Neutrophil (primary cell): ENCODE data around the gene ERN2.

ENCODE experiments used
- H3K27ac ChIP-seq: fragments of 200-600 bp; sonication (generic); 2 replicates; pipeline ENCODE4 v1.5.1; 2016; ENCODE audit warnings: mild to moderate bottlenecking, moderate library complexity
- H3K27me3 ChIP-seq: fragments of 200-600 bp; sonication (generic); 2 replicates; pipeline ENCODE4 v1.6.0; 2016; ENCODE audit warnings: mild to moderate bottlenecking
- H3K36me3 ChIP-seq: fragments of 200-600 bp; sonication (generic); 2 replicates; pipeline ENCODE4 v1.5.1; 2017
- H3K4me1 ChIP-seq, 2 experiments: fragments of 200-600 bp in 1 of 2; sonication (generic) in 1 of 2; 1 replicate in 1 of 2; 2 replicates in 1 of 2; pipeline versions ENCODE4 v1.5.1 to v1.6.1; 2013 to 2016; ENCODE audit warnings: low read depth in 1 of 2, low read length in 1 of 2, mild to moderate bottlenecking in 1 of 2, moderate library complexity in 1 of 2; ENCODE audit not compliant: control insufficient read depth in 1 of 2, insufficient read depth in 1 of 2
- H3K4me3 ChIP-seq, 2 experiments: fragments of 200-600 bp in 1 of 2; sonication (generic) in 1 of 2; 1 replicate in 1 of 2; 2 replicates in 1 of 2; pipeline ENCODE4 v1.5.1; 2013 to 2016; ENCODE audit warnings: low read depth in 1 of 2, low read length in 1 of 2, mild to moderate bottlenecking in 1 of 2, moderate library complexity in 1 of 2
- H3K9me3 ChIP-seq: fragments of 200-600 bp; sonication (generic); 2 replicates; pipeline ENCODE4 v1.5.1; 2016
- TF ChIP-seq, protein P1 (sequence below): fragments of 200-600 bp; sonication (generic); IDR thresholded peaks from 2 replicates; pipeline ENCODE4 v1.5.1; 2016; ENCODE audit warnings: antibody characterized with exemption

ERN2 gene

DNA sequence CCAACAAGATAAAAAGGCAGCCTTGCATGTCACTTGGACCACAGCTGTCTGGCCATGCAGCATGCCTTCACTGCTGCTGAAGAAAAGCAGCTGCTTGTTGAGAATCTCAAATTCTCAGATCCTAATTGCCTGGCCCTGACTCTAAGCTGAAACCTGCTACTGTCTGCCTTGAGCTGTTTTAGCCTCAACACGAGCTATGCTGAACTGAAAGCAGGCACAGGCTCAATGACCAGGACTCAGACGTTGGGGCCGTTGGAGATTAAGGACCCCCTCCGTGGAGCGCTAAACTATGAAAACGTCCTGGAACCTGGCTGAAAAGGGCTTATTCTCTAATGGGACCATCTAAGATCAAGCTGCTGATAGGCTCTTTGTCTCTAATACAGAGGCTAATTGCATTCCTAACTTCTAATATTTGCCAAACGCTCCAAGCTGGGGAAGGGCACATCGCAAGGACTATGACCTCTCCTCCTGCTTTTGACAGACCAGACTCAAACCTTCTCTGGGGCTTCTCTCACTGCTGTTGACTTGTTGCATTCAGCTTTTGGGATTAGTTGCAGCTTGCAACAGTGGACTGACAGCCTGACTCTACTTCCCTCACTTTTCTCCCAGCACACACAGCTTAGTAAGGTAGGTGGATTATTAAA, 38.9 kb downstream of the ERN2 start:
- Histone ChIP-seq H3K4me1 (peaks cover 8 to 10% of the 10 kb centered on the region in 2 experiments), H3K27me3 (no peaks in the 10 kb centered on the region), H3K27ac (no peak overlapping the region), H3K9me3 (no peaks in the 10 kb centered on the region), H3K36me3 (peaks cover 61% of the 10 kb centered on the region), H3K4me3 (no peak overlapping the region)
- TF ChIP-seq, protein P1, sequence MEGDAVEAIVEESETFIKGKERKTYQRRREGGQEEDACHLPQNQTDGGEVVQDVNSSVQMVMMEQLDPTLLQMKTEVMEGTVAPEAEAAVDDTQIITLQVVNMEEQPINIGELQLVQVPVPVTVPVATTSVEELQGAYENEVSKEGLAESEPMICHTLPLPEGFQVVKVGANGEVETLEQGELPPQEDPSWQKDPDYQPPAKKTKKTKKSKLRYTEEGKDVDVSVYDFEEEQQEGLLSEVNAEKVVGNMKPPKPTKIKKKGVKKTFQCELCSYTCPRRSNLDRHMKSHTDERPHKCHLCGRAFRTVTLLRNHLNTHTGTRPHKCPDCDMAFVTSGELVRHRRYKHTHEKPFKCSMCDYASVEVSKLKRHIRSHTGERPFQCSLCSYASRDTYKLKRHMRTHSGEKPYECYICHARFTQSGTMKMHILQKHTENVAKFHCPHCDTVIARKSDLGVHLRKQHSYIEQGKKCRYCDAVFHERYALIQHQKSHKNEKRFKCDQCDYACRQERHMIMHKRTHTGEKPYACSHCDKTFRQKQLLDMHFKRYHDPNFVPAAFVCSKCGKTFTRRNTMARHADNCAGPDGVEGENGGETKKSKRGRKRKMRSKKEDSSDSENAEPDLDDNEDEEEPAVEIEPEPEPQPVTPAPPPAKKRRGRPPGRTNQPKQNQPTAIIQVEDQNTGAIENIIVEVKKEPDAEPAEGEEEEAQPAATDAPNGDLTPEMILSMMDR, result no peak

DNA sequence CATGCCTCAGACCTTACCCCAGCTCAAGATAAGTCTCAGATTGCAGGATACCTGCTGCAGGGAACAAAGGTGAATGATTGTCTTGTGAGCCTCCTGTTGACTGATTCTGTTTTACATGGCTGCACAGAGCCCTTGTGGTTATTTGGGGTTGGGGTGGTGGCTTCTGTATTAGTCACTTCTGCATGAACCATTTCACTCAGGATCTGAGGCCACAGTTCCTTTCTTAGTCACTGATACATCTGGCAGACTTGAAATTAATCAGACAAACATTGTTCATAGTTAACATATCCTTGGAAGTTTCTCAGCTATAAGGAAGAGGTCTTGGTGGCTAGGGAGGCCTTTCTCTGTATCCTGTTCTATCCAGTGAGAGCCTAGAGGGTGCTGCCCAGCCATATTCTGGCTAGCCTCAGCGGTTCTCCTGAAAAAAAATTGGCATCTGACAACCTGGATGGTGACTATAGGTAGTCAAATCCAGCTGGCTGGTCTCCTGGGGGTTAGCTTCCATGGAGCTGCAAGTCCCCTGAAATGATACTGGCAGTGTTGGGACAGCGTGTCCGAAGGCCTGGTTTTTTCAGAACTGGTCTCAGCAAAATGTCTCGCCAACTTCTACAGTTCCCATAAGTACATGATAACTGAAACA, 42.8 kb downstream of the ERN2 start:
- H3K27me3 ChIP-seq, result no peaks in the 10 kb centered on the region
- no peaks in the 10 kb centered on the region for H3K9me3 ChIP-seq
- H3K4me1 ChIP-seq, result no peaks in the 10 kb centered on the region
- peaks cover 93% of the 10 kb centered on the region for H3K36me3 ChIP-seq
- TF ChIP-seq, protein P1, result no peak
- H3K4me3 ChIP-seq, result no peak overlapping the region
- no peak overlapping the region for H3K27ac ChIP-seq

DNA sequence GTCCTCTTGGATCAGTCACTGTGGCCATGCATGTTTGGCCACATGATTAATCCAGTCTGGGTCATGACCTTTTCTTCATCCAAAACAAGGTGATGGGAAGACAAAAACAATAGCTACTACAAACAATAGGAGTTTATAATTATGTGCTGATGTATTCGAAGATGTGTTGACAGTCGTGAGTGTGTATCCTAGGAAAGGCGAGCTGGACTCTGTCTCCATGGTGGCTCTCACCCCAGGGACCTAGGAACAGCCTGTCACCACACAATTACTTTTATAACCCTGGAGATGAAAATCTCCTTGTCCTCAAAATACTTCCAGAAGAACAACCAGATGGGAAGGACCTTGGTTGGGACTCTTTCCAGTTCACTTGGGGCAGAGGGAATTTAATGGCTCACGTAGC, 44.1 kb downstream of the ERN2 start:
- Histone ChIP-seq H3K4me1 (no peaks in the 10 kb centered on the region), H3K27ac (no peak overlapping the region), H3K9me3 (no peaks in the 10 kb centered on the region), H3K27me3 (no peaks in the 10 kb centered on the region), H3K4me3 (no peak overlapping the region), H3K36me3 (peaks cover 93% of the 10 kb centered on the region)
- TF ChIP-seq, protein P1, result no peak

DNA sequence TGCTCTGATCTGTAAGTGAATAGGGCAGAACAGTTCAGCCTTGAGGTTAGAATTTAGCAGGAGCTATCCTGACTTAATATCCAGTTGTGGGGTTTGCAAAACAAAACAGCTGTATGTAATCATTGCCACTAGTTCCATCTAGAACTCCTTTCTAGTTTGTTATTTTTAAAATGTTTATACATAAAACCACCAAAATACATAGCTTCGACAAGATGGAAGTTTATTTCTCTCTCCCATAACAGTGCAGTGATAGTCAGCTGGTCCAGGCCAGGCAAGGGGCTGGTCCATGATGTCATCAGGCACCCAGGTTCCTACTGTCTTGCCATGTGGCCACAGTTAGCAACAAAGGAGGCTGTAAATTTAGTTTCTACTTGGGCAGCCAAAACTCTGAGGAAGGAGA, 44.8 kb downstream of the ERN2 start:
- Histone ChIP-seq H3K27ac (no peak overlapping the region), H3K36me3 (peaks cover 96% of the 10 kb centered on the region), H3K9me3 (no peaks in the 10 kb centered on the region), H3K4me3 (no peak overlapping the region), H3K4me1 (no peaks in the 10 kb centered on the region), H3K27me3 (no peaks in the 10 kb centered on the region)
- TF ChIP-seq, protein P1, result no peak

DNA sequence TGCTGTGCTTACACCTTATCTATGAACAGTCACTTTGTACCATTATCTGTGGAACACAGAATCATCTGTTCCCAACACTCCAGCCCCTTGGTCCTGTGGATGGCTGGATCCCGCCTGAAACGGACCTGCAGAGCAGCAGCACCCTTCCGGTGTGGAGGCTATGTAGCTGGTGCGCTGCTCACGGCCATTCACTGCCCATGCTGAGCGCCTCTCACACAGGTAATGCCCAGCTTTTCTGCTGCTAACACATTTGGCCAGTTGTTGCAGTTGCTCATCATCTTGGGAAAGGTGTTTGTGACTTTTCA, 45.7 kb downstream of the ERN2 start:
- Histone ChIP-seq H3K27ac (no peak overlapping the region), H3K4me1 (no peaks in the 10 kb centered on the region), H3K4me3 (no peak overlapping the region), H3K9me3 (no peaks in the 10 kb centered on the region), H3K27me3 (no peaks in the 10 kb centered on the region), H3K36me3 (peaks cover 100% of the 10 kb centered on the region)
- TF ChIP-seq, protein P1, result no peak
